Neural progenitor cell (in vitro differentiated cells): Measurements from ENCODE around the gene SNCG.

Experiments used
- CTCF ChIP-seq: fragments of 200-600 bp; sonication (generic); IDR thresholded peaks from 2 replicates; pipeline ENCODE4 v1.5.1; 2017; ENCODE audit warnings: antibody characterized with exemption, mild to moderate bottlenecking
- EZH2 ChIP-seq: fragments of 200-600 bp; sonication (generic); IDR thresholded peaks from 2 replicates; pipeline ENCODE4 v1.6.1; 2017; ENCODE audit warnings: antibody characterized with exemption, mild to moderate bottlenecking, moderate library complexity
- EZH2phosphoT487 ChIP-seq: fragments of 200-600 bp; sonication (generic); IDR thresholded peaks from 2 replicates; pipeline ENCODE4 v1.6.1; 2017; ENCODE audit warnings: antibody characterized with exemption

GRCh38 chr10:86940677-86941076, 17.7 kb upstream of the SNCG start:
- no peak for TF ChIP-seq EZH2
- TF ChIP-seq EZH2phosphoT487 = no peak
- TF ChIP-seq CTCF = no peak
